Measurements from ENCODE around the gene MRPL22.

The MRPL22 gene

DNA sequence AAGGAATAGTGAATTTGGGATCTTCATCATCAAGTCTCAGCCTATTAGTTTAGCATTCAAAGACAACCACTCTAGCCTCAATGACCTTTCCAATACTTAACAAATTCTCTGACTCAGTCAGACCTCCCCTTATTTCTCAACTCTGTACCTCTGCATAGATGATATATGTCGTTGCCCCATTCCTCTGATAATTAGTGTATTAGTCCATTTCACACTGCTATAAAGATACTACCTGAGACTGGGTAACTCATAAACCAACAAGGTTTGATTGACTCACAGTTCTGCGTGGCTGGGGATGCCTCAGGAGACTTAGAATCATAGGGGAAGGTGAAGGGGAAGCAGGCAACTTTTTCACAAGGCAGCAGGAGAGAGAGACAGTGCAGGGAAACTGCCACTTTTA lies 8.9 kb downstream of the MRPL22 start:
- TF ChIP-seq TAF1 (IDR thresholded peaks at IDR 0.05; ENCODE audit: borderline replicate concordance, insufficient read depth, low read length), result no peak
- TF ChIP-seq FOXP2 (optimal IDR thresholded peaks at IDR 0.05; ENCODE audit: borderline replicate concordance, extremely low read depth, extremely low read length, insufficient read depth), result no peak
- TF ChIP-seq POLR2AphosphoS5 (IDR thresholded peaks at IDR 0.05; ENCODE audit: low read depth, low read length), result no peak
- TF ChIP-seq, protein P1, sequence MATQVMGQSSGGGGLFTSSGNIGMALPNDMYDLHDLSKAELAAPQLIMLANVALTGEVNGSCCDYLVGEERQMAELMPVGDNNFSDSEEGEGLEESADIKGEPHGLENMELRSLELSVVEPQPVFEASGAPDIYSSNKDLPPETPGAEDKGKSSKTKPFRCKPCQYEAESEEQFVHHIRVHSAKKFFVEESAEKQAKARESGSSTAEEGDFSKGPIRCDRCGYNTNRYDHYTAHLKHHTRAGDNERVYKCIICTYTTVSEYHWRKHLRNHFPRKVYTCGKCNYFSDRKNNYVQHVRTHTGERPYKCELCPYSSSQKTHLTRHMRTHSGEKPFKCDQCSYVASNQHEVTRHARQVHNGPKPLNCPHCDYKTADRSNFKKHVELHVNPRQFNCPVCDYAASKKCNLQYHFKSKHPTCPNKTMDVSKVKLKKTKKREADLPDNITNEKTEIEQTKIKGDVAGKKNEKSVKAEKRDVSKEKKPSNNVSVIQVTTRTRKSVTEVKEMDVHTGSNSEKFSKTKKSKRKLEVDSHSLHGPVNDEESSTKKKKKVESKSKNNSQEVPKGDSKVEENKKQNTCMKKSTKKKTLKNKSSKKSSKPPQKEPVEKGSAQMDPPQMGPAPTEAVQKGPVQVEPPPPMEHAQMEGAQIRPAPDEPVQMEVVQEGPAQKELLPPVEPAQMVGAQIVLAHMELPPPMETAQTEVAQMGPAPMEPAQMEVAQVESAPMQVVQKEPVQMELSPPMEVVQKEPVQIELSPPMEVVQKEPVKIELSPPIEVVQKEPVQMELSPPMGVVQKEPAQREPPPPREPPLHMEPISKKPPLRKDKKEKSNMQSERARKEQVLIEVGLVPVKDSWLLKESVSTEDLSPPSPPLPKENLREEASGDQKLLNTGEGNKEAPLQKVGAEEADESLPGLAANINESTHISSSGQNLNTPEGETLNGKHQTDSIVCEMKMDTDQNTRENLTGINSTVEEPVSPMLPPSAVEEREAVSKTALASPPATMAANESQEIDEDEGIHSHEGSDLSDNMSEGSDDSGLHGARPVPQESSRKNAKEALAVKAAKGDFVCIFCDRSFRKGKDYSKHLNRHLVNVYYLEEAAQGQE (IDR thresholded peaks at IDR 0.05; ENCODE audit: insufficient read depth in 1 of 2, low read depth in 2 of 2, low read length in 2 of 2), result no peak
- no peak for TF ChIP-seq SIN3A (IDR thresholded peaks at IDR 0.05; ENCODE audit: borderline replicate concordance, insufficient read depth, low read length)

DNA sequence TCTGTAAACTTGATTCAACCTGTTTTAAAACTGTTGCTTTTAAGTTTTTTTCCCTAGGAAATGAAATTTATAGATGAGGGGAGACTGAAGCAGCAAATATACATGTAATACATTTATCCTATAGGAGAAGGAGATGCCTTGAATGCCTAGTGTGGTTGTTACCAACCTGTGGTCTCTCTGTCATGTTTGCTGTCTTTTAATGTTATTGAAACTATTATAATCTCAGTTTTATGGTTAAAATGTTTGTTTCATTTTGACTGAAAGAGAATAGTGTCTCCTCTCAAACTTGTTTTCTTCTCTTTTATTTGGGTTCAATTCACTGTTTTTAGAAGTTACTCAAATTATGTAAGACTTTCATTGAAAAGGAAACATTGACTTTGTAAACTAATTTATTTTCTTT lies 15.8 kb downstream of the MRPL22 start:
- no peak for TF ChIP-seq SIN3A (IDR thresholded peaks at IDR 0.05; ENCODE audit: borderline replicate concordance, insufficient read depth, low read length)
- no peak for TF ChIP-seq POLR2AphosphoS5 (IDR thresholded peaks at IDR 0.05; ENCODE audit: low read depth, low read length)
- TF ChIP-seq, protein P1 (IDR thresholded peaks at IDR 0.05; ENCODE audit: insufficient read depth in 1 of 2, low read depth in 2 of 2, low read length in 2 of 2), result no peak
- no peak for TF ChIP-seq TAF1 (IDR thresholded peaks at IDR 0.05; ENCODE audit: borderline replicate concordance, insufficient read depth, low read length)
- TF ChIP-seq FOXP2 (optimal IDR thresholded peaks at IDR 0.05; ENCODE audit: borderline replicate concordance, extremely low read depth, extremely low read length, insufficient read depth), result no peak

DNA sequence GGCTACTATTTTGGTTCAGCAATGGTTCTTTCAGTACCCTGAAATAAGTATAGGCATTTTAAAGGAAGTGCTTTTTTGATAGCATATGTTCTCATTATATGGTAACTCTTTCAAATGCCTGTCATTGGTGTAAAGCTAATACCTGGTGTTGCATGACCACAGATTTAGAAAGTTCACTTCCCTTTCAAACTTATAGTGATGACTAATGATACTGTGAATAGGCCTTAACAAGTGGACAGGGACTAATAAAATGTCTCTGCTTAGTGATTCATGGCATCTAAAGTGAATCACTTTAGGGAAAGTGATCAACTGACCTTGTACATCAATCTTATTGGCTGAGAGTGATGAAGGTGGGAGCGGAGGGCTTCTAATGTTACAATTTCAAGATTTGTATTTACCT lies 21.6 kb downstream of the MRPL22 start:
- TF ChIP-seq, protein P1 (IDR thresholded peaks at IDR 0.05; ENCODE audit: insufficient read depth in 1 of 2, low read depth in 2 of 2, low read length in 2 of 2), result no peak
- TF ChIP-seq SIN3A (IDR thresholded peaks at IDR 0.05; ENCODE audit: borderline replicate concordance, insufficient read depth, low read length) (no peak), POLR2AphosphoS5 (IDR thresholded peaks at IDR 0.05; ENCODE audit: low read depth, low read length) (no peak), FOXP2 (optimal IDR thresholded peaks at IDR 0.05; ENCODE audit: borderline replicate concordance, extremely low read depth, extremely low read length, insufficient read depth) (no peak), TAF1 (IDR thresholded peaks at IDR 0.05; ENCODE audit: borderline replicate concordance, insufficient read depth, low read length) (no peak)

DNA sequence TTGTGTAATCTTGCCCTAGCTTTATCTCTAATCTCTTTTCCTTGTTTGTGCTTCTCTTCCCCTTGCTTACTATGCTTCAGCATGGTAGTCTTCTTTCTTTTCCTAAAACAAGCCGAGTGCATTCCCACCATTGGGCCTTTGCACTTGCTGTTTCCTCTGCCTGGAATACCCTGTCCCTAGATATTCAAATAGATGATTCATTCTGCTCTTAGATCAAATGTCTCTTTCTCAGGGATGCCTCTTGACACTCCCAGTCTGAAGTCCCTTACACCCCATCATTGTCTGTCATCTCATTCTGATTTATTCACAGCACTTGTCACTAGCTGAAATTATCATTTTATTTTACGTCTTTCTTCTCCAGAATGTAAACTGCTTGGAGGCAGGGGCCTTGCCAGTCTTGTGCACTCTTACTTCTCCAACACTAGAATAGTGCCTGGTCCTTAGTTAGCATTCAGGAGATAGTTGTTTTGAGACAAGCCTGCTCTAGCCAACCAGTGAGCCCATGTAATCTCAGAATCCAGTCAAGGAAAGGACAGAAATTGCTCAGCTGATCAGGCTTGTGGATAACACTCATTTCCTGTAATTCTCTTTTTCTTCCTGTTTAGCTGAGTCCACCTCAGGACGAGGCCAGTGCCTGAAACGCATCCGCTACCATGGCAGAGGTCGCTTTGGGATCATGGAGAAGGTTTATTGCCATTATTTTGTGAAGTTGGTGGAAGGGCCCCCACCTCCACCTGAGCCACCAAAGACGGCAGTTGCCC lies 25.4 kb downstream of the MRPL22 start:
- TF ChIP-seq, protein P1 (IDR thresholded peaks at IDR 0.05; ENCODE audit: insufficient read depth in 1 of 2, low read depth in 2 of 2, low read length in 2 of 2), result no peak
- no peak for TF ChIP-seq FOXP2 (optimal IDR thresholded peaks at IDR 0.05; ENCODE audit: borderline replicate concordance, extremely low read depth, extremely low read length, insufficient read depth)
- no peak for TF ChIP-seq SIN3A (IDR thresholded peaks at IDR 0.05; ENCODE audit: borderline replicate concordance, insufficient read depth, low read length)
- no peak for TF ChIP-seq TAF1 (IDR thresholded peaks at IDR 0.05; ENCODE audit: borderline replicate concordance, insufficient read depth, low read length)
- TF ChIP-seq POLR2AphosphoS5 (IDR thresholded peaks at IDR 0.05; ENCODE audit: low read depth, low read length), result no peak

Measured in PFSK-1 (cell line).